Measurements from ENCODE around the gene SDK1. TPM values are rescaled to one million over a fixed set of nuclear protein-coding genes. Genes with fewer than 3 reads are reported as not detected.

The SDK1 gene
- total RNA-seq, 1 experiment from 2014 or later, result 20.0 TPM

DNA sequence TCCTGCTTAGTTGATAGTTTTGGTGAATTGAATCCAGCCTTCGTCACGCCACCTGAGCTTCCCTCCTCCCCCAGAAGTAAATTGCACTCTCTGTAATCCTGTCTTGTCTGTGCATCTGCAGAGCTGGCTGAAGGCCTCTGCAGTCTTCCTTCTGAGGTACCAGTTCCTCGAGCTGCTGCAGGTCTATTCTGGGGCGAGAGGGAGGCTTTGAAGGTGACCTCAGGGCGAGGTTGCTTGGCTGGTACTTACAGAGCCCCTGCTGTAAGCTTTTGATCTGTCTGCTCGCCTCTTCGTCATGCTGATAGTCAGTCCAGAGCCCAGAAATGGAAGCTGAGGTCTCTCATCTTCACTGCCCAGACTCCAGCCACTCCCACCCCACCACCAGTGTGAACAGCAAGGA is 867.5 kb downstream of the SDK1 start:
- CTCF ChIA-PET, result no interaction called here
- Mint-ChIP-seq H3K27me3 (ENCODE audit: unreplicated experiment) (no peaks in the 10 kb centered on the region), H3K36me3 (ENCODE audit: insufficient read depth, unreplicated experiment) (no peaks in the 10 kb centered on the region), H3K4me1 (ENCODE audit: low read depth, unreplicated experiment) (peaks cover 14% of the 10 kb centered on the region), H3K27ac (ENCODE audit: unreplicated experiment) (no peak overlapping the region), H3K4me3 (ENCODE audit: low read depth, unreplicated experiment) (no peak overlapping the region), H3K9me3 (ENCODE audit: low read depth, unreplicated experiment) (no peaks in the 10 kb centered on the region)
- DNase-seq, result no peak
- TF ChIP-seq, protein P1, sequence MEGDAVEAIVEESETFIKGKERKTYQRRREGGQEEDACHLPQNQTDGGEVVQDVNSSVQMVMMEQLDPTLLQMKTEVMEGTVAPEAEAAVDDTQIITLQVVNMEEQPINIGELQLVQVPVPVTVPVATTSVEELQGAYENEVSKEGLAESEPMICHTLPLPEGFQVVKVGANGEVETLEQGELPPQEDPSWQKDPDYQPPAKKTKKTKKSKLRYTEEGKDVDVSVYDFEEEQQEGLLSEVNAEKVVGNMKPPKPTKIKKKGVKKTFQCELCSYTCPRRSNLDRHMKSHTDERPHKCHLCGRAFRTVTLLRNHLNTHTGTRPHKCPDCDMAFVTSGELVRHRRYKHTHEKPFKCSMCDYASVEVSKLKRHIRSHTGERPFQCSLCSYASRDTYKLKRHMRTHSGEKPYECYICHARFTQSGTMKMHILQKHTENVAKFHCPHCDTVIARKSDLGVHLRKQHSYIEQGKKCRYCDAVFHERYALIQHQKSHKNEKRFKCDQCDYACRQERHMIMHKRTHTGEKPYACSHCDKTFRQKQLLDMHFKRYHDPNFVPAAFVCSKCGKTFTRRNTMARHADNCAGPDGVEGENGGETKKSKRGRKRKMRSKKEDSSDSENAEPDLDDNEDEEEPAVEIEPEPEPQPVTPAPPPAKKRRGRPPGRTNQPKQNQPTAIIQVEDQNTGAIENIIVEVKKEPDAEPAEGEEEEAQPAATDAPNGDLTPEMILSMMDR (IDR thresholded peaks at IDR 0.05; ENCODE audit: unreplicated experiment), result no peak
- BruUV-seq (replicated peaks), result no TSS peak
- intact Hi-C loops (cut with micrococcal nuclease; ENCODE audit: unreplicated experiment), result no loop called here

DNA sequence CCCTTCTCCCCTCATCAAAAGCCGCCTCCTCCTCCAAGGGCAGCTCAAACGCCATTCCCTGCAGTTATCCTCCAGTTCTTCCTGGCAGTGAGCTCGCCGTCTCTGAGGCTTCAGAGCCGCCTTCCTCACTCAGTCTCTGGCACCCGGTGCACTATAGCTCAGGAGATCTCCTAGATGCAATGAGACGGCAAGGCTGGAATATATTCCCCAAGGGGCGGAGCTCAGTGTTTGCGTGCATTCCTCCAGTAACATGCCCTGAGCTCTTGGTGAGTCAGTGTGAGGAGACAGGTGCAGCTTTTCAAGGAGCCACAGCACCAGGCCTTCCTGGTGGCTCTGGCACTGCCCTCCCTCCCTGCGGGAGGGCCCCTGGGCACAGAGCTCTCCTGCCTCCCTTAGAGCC is 868.4 kb downstream of the SDK1 start:
- H3K27me3 Mint-ChIP-seq (ENCODE audit: unreplicated experiment), result no peaks in the 10 kb centered on the region
- intact Hi-C loops (cut with micrococcal nuclease; ENCODE audit: unreplicated experiment), result no loop called here
- no peaks in the 10 kb centered on the region for H3K9me3 Mint-ChIP-seq (ENCODE audit: low read depth, unreplicated experiment)
- no TSS peak for BruUV-seq (replicated peaks)
- TF ChIP-seq, protein P1 (IDR thresholded peaks at IDR 0.05; ENCODE audit: unreplicated experiment), result no peak
- H3K27ac Mint-ChIP-seq (ENCODE audit: unreplicated experiment), result no peak overlapping the region
- no peak overlapping the region for H3K4me3 Mint-ChIP-seq (ENCODE audit: low read depth, unreplicated experiment)
- H3K4me1 Mint-ChIP-seq (ENCODE audit: low read depth, unreplicated experiment), result peaks cover 14% of the 10 kb centered on the region
- H3K36me3 Mint-ChIP-seq (ENCODE audit: insufficient read depth, unreplicated experiment), result no peaks in the 10 kb centered on the region
- CTCF ChIA-PET, result interaction anchor here (1.1 kb wide), 1 partner anchor 10 kb away, joined by 10 read pairs; no protein-coding TSS in a partner anchor
- DNase-seq, result peak; percentile 72

GRCh38 chr7:4170997-4171786 is 870.1 kb downstream of the SDK1 start:
- Mint-ChIP-seq H3K36me3 (ENCODE audit: insufficient read depth, unreplicated experiment) (no peaks in the 10 kb centered on the region), H3K27me3 (ENCODE audit: unreplicated experiment) (no peaks in the 10 kb centered on the region), H3K4me1 (ENCODE audit: low read depth, unreplicated experiment) (peaks cover 14% of the 10 kb centered on the region), H3K27ac (ENCODE audit: unreplicated experiment) (no peak overlapping the region), H3K9me3 (ENCODE audit: low read depth, unreplicated experiment) (no peaks in the 10 kb centered on the region), H3K4me3 (ENCODE audit: low read depth, unreplicated experiment) (no peak overlapping the region)
- no peak for DNase-seq
- TF ChIP-seq, protein P1 (IDR thresholded peaks at IDR 0.05; ENCODE audit: unreplicated experiment), result no peak
- intact Hi-C loops (cut with micrococcal nuclease; ENCODE audit: unreplicated experiment), result no loop called here
- BruUV-seq (replicated peaks), result no TSS peak
- CTCF ChIA-PET, result interaction anchor here (1.1 to 1.2 kb wide), 2 partner anchors 11 to 17 kb away, joined by 3 to 5 read pairs; no protein-coding TSS in a partner anchor

GRCh38 chr7:4172883-4173282 is 871.8 kb downstream of the SDK1 start:
- Mint-ChIP-seq H3K4me1 (ENCODE audit: low read depth, unreplicated experiment) (peaks cover 14% of the 10 kb centered on the region), H3K27me3 (ENCODE audit: unreplicated experiment) (no peaks in the 10 kb centered on the region), H3K27ac (ENCODE audit: unreplicated experiment) (no peak overlapping the region)

More at GRCh38 chr7:4172883-4173282, 871.8 kb downstream of the SDK1 start:
- Mint-ChIP-seq H3K9me3 (ENCODE audit: low read depth, unreplicated experiment) (no peaks in the 10 kb centered on the region), H3K4me3 (ENCODE audit: low read depth, unreplicated experiment) (no peak overlapping the region), H3K36me3 (ENCODE audit: insufficient read depth, unreplicated experiment) (no peaks in the 10 kb centered on the region)
- intact Hi-C loops (cut with micrococcal nuclease; ENCODE audit: unreplicated experiment), result no loop called here
- no peak for DNase-seq
- BruUV-seq (replicated peaks), result no TSS peak
- TF ChIP-seq, protein P1 (IDR thresholded peaks at IDR 0.05; ENCODE audit: unreplicated experiment), result no peak
- CTCF ChIA-PET, result interaction anchor here (0.6 kb wide), 1 partner anchor 44 kb away, joined by 4 read pairs; no protein-coding TSS in a partner anchor
